Transverse colon (tissue), 4 donors: ENCODE data around the gene CDPF1. TPM values are rescaled to one million over a fixed set of nuclear protein-coding genes. Genes with fewer than 3 reads are reported as not detected.
A peak's percentile ranks its signal among the peaks of the same experiment; 100 is the strongest.

Experiments
- DNase-seq: peaks from one replicate; pipeline ENCODE4 v3.0.0-alpha.2; 2019
- H3K27ac ChIP-seq, 4 donors: fragments of 200-600 bp; sonication (generic); 2 replicates each; pipeline ENCODE4 v1.5.1; 2016 to 2018; ENCODE audit warnings: inconsistent platforms in 4 of 4
- H3K27me3 ChIP-seq: fragments of 200-600 bp; sonication (generic); 2 replicates; pipeline ENCODE4 v1.5.1; 2017; ENCODE audit warnings: inconsistent platforms
- H3K36me3 ChIP-seq, 4 donors: fragments of 200-600 bp; sonication (generic); 2 replicates each; pipeline ENCODE4 v1.5.1; 2017 to 2019; ENCODE audit warnings: inconsistent platforms in 4 of 4
- H3K4me1 ChIP-seq, 4 donors: fragments of 200-600 bp; sonication (generic); 2 replicates each; pipeline ENCODE4 v1.5.1; 2017 to 2020; ENCODE audit warnings: inconsistent platforms in 4 of 4
- H3K4me3 ChIP-seq, 4 donors: fragments of 200-600 bp; sonication (generic); 1 replicate in 1 of 4; 2 replicates in 3 of 4; pipeline versions ENCODE4 v1.5.1 to v1.6.1; 2017 to 2019; ENCODE audit warnings: inconsistent platforms in 4 of 4
- H3K9me3 ChIP-seq, 2 donors: fragments of 200-600 bp; sonication (generic); 2 replicates each; pipeline ENCODE4 v1.5.1; 2017 to 2019; ENCODE audit warnings: inconsistent platforms in 2 of 2
- EP300 ChIP-seq: sonication (generic); formaldehyde crosslinking; IDR thresholded peaks from one replicate; pipeline ENCODE4 v1.6.1; 2017; ENCODE audit warnings: antibody characterized with exemption, low read depth
- POLR2A ChIP-seq: fragments of 450-650 bp; IDR thresholded peaks from one replicate; pipeline ENCODE4 v1.6.1; 2016; ENCODE audit warnings: antibody characterized with exemption, mild to moderate bottlenecking, moderate library complexity
- POLR2AphosphoS5 ChIP-seq, 3 donors: sonication (generic); formaldehyde crosslinking; IDR thresholded peaks; one replicate each; pipeline ENCODE4 v1.6.1; 2016; ENCODE audit warnings: antibody characterized with exemption in 3 of 3
- WGBS, 2 donors: methylation state at CpG; one replicate each; pipeline ENCODE4 v1.1.5; 2018; ENCODE audit warnings: low coverage in 1 of 2; 5-methylcytosine and 5-hydroxymethylcytosine counted together
- in situ Hi-C, 4 donors: fragments of 200-750 bp; cut with MboI; loops; one replicate each; pipeline versions ENCODE4 v1.15.0 to v1.15.1; 2017; ENCODE audit warnings: low sequenced_read_pairs in 3 of 4, low pct_ligation_motif_present in 1 of 4, low pct_unique_long_range_greater_than_20kb in 1 of 4
- intact Hi-C: fragments of 100-400 bp; cut with DNase I; formaldehyde crosslinking; loops from one replicate; pipeline ENCODE4 v1.15.1; 2023; ENCODE audit warnings: low total_unique reads
- total RNA-seq, 4 donors: library from RNA; depleted of rRNA; stranded (reverse); fragments of >200 nt; gene quantifications; one replicate each; pipeline ENCODE4 v1.1.0, GENCODE V29; 2016
- TF ChIP-seq, protein P1 (sequence below), 5 experiments: fragments of 200-600 bp in 3 of 5; fragments of 450-650 bp in 2 of 5; sonication (generic) in 3 of 5; IDR thresholded peaks; 1 replicate in 2 of 5; 2 replicates in 3 of 5; pipeline ENCODE4 v1.5.1; 2016 to 2017; ENCODE audit warnings: antibody characterized with exemption in 5 of 5, inconsistent platforms in 3 of 5, mild to moderate bottlenecking in 2 of 5, moderate library complexity in 1 of 5

Gene CDPF1
- total RNA-seq, 4 donors from 2014 or later, result 8.2 to 11.9 (median 9.0) TPM; not detected in 1

DNA sequence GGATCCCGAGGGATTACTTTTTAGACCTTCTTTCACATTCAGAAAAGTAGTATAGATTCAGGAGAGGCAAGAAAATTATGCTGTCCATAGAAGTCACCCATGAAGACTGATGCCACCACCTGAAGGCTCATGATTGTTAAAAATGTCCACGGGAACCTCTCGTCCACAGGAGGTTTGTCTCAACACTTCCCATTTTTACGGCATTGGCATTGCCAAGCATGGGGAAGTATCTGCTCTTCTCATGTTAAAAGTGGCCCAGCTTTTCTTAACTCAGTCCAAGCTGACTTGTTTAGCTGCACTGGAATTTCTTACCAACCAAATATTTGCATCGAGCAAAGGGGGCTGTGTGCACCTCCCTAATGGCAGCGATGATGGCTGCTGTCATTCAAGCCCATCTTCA is 9.6 kb downstream of the CDPF1 start:
- Histone ChIP-seq H3K4me3 (no peak overlapping the region), H3K9me3 (no peaks in the 10 kb centered on the region), H3K36me3 (peaks cover 0 to 11% (median 4%) of the 10 kb centered on the region in 4 donors), H3K27me3 (no peaks in the 10 kb centered on the region), H3K27ac (no peak overlapping the region), H3K4me1 (peaks cover 0 to 16% (median 0%) of the 10 kb centered on the region in 4 donors)
- intact Hi-C loops, result no loop called here
- WGBS, 2 donors, result 73 to 94% methylated on average over 3 to 6 of the region's 6 CpGs
- TF ChIP-seq, protein P1, sequence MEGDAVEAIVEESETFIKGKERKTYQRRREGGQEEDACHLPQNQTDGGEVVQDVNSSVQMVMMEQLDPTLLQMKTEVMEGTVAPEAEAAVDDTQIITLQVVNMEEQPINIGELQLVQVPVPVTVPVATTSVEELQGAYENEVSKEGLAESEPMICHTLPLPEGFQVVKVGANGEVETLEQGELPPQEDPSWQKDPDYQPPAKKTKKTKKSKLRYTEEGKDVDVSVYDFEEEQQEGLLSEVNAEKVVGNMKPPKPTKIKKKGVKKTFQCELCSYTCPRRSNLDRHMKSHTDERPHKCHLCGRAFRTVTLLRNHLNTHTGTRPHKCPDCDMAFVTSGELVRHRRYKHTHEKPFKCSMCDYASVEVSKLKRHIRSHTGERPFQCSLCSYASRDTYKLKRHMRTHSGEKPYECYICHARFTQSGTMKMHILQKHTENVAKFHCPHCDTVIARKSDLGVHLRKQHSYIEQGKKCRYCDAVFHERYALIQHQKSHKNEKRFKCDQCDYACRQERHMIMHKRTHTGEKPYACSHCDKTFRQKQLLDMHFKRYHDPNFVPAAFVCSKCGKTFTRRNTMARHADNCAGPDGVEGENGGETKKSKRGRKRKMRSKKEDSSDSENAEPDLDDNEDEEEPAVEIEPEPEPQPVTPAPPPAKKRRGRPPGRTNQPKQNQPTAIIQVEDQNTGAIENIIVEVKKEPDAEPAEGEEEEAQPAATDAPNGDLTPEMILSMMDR (IDR thresholded peaks at IDR 0.05), result no peak
- TF ChIP-seq POLR2A (no peak), POLR2AphosphoS5 (IDR thresholded peaks at IDR 0.05) (no peak), EP300 (no peak)
- no peak for DNase-seq
- in situ Hi-C loops, result no loop called here

DNA sequence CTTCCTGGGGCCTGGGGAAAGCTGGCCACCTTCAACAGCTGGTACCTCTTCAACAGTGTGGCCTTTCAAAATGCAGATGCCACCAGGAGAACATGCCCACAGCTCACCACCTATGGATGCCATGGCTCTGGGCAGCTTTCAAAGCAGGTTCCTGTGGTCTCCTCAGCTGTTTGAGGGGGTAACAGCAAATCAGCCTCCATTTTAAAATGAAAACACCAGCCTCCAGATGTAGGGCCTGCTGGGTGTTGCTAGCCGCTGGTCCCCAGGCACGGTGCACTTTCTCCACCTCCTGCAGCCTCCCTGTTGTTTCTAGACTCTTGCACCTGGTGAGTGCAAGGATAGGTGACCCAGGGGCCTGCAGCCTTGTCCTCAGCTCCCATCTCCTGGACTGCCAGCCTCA is 10.0 kb downstream of the CDPF1 start:
- no peak for TF ChIP-seq POLR2AphosphoS5 (IDR thresholded peaks at IDR 0.05)
- no peak for TF ChIP-seq POLR2A
- TF ChIP-seq, protein P1 (IDR thresholded peaks at IDR 0.05), result no peak
- no peak for TF ChIP-seq EP300
- Histone ChIP-seq H3K36me3 (peaks cover 0 to 16% (median 4%) of the 10 kb centered on the region in 4 donors), H3K4me3 (no peak overlapping the region), H3K27ac (no peak overlapping the region), H3K4me1 (peaks cover 0 to 13% (median 0%) of the 10 kb centered on the region in 4 donors), H3K9me3 (no peaks in the 10 kb centered on the region), H3K27me3 (no peaks in the 10 kb centered on the region)
- 84% methylated on average over 2 of the region's 2 CpGs; no CpG with 5 or more reads in 1 of the 2 donors for WGBS, 2 donors
- no peak for DNase-seq
- intact Hi-C loops, result no loop called here
- in situ Hi-C loops, result no loop called here

DNA sequence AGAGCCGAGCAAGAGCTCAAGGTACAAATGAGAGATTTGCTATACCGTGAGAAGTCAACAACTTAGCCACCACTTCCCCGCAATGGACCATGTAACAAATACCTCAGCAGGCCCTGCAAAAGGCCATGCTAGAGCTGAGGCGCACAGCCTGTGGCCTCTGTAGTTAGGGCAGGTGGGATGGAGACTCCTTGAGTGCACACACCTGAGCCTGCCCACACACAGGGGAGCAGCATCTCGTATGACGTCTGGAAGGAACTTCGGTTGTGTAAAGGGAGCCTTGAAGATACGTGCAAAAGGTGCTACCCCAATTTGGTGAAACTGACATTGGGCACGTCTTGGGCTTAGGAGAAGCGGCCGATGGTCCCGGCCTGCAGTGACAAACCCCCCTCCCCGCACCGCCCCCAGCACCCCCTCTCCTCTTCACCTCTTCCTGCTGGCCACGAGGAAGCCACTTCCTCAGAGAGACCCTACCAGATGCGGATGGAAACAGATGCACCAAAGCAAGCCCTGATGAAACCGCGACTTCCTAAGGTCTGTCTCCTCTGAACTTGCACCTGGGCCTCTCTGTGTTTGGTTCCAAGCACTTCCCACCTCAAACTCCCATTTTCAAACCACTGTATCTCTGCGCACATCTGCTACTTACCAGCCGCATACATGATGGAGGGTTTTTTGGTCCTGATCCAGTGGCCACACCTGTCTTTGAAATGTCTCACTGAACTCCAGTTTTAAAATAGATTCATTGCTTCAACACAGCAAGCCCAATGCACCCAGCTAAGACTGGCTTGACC is 10.6 kb downstream of the CDPF1 start:
- H3K9me3 ChIP-seq, result no peaks in the 10 kb centered on the region
- intact Hi-C loops, result no loop called here
- no peak overlapping the region for H3K4me3 ChIP-seq
- 76% methylated on average over 20 of the region's 20 CpGs; no CpG with 5 or more reads in 1 of the 2 donors for WGBS, 2 donors
- peaks cover 0 to 13% (median 0%) of the 10 kb centered on the region in 4 donors for H3K4me1 ChIP-seq
- peak overlapping the region in 2 of 4 donors; percentile 54 to 62 for H3K27ac ChIP-seq
- H3K36me3 ChIP-seq, result peaks cover 0 to 16% (median 4%) of the 10 kb centered on the region in 4 donors
- no peak for DNase-seq
- no peak for TF ChIP-seq EP300
- no peak for TF ChIP-seq POLR2A
- TF ChIP-seq, protein P1 (IDR thresholded peaks at IDR 0.05), result no peak
- TF ChIP-seq POLR2AphosphoS5 (IDR thresholded peaks at IDR 0.05), result no peak
- H3K27me3 ChIP-seq, result no peaks in the 10 kb centered on the region
- in situ Hi-C loops, result no loop called here

DNA sequence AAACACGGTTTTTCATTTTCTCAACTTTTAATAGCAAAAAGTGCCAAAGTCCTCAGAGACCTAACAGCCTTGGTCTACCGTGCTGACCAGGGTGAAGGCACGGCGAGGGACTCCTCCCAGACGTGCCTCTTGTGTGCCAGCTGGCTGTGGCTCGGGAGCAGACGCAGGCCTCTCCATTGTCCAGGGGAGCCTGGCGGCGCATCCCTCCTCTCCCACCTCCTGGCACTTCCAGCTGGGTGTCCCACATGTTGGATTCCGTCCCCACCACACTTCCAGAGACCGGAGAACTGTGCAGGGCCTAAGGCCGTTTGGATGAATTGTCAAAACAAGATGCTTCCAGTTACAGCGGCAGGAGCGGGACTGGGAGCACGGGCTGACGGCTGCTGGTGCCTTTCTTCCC is 11.6 kb downstream of the CDPF1 start:
- H3K4me3 ChIP-seq, result no peak overlapping the region
- WGBS, 2 donors, result 65 to 91% methylated on average over 4 to 16 of the region's 16 CpGs

More for the DNA sequence above, 11.6 kb downstream of the CDPF1 start:
- Histone ChIP-seq H3K27ac (peak overlapping the region; percentile 25 to 62 (median 55)), H3K36me3 (peaks cover 0 to 16% (median 4%) of the 10 kb centered on the region in 4 donors), H3K27me3 (no peaks in the 10 kb centered on the region), H3K4me1 (peaks cover 0 to 15% (median 0%) of the 10 kb centered on the region in 4 donors), H3K9me3 (no peaks in the 10 kb centered on the region)
- no peak for DNase-seq
- no peak for TF ChIP-seq POLR2A
- in situ Hi-C loops, result no loop called here
- intact Hi-C loops, result no loop called here
